Natural killer cell (primary cell): Measurements from ENCODE around the gene RASSF3. TPM values are rescaled to one million over a fixed set of nuclear protein-coding genes. Genes with fewer than 3 reads are reported as not detected.

Experiments
- ATAC-seq, 3 donors: fragments of 150-1000 bp in 2 of 3; fragments of 200-7000 bp in 1 of 3; cut with Tn5 transposase; 1 replicate in 1 of 3; 2 replicates in 2 of 3; pipeline ENCODE4 v1.10.0; 2021; ENCODE audit warnings: mild to moderate bottlenecking in 2 of 3, moderate library complexity in 2 of 3
- DNase-seq, 2 donors: peaks; one replicate each; pipeline versions ENCODE4 v3.0.0 to v3.0.0-alpha.2; 2013 to 2021; ENCODE audit warnings: mixed read lengths in 1 of 2
- H3K27ac ChIP-seq: one replicate; pipeline ENCODE4 v1.5.1; 2013; ENCODE audit warnings: mild to moderate bottlenecking, low read length
- H3K27me3 ChIP-seq: one replicate; pipeline ENCODE4 v1.6.1; 2013; ENCODE audit warnings: low read length; ENCODE audit not compliant: control insufficient read depth, insufficient read depth
- H3K36me3 ChIP-seq: one replicate; pipeline ENCODE4 v1.6.1; 2013; ENCODE audit warnings: low read length; ENCODE audit not compliant: control insufficient read depth, insufficient read depth
- H3K4me1 ChIP-seq: one replicate; pipeline ENCODE4 v1.6.1; 2013; ENCODE audit warnings: low read length; ENCODE audit not compliant: control insufficient read depth, insufficient read depth
- H3K4me3 ChIP-seq: one replicate; pipeline ENCODE4 v1.5.1; 2013; ENCODE audit warnings: low read length
- H3K9me3 ChIP-seq: one replicate; pipeline ENCODE4 v1.6.1; 2013; ENCODE audit warnings: low read length; ENCODE audit not compliant: control insufficient read depth, insufficient read depth
- H3K27ac Mint-ChIP-seq, 2 donors: one replicate each; pipeline ENCODE4 v1.8.0; 2022; ENCODE audit warnings: mild to moderate bottlenecking in 2 of 2, mixed read lengths in 2 of 2, moderate library complexity in 1 of 2
- H3K27me3 Mint-ChIP-seq, 2 donors: one replicate each; pipeline ENCODE4 v1.8.0; 2022; ENCODE audit warnings: low read depth in 2 of 2, mixed read lengths in 2 of 2
- H3K36me3 Mint-ChIP-seq: one replicate; pipeline ENCODE4 v1.8.0; 2022; ENCODE audit warnings: mixed read lengths
- H3K4me1 Mint-ChIP-seq, 2 donors: one replicate each; pipeline ENCODE4 v1.8.0; 2022; ENCODE audit warnings: mixed read lengths in 2 of 2
- H3K4me3 Mint-ChIP-seq: one replicate; pipeline ENCODE4 v1.8.0; 2022; ENCODE audit warnings: mild to moderate bottlenecking, moderate library complexity, mixed read lengths
- H3K9me3 Mint-ChIP-seq, 2 donors: one replicate each; pipeline ENCODE4 v1.8.0; 2022; ENCODE audit warnings: mixed read lengths in 2 of 2
- WGBS: methylation state at CpG from one replicate; pipeline ENCODE4 v1.1.7; 2013; ENCODE audit warnings: missing lambda C conversion rate; ENCODE audit not compliant: insufficient coverage; 5-methylcytosine and 5-hydroxymethylcytosine counted together
- intact Hi-C: fragments of 100-400 bp; cut with micrococcal nuclease; formaldehyde crosslinking; loops from one replicate; pipeline ENCODE4 v1.14.2; 2022
- total RNA-seq, 4 donors: library from RNA; stranded (reverse); fragments of 120-200 nt in 1 of 4; gene quantifications; one replicate each; pipeline versions ENCODE4 v1.2.3 to v1.2.4, GENCODE V29; 2013 to 2022
- TF ChIP-seq, protein P1 (sequence below): fragments of 200-600 bp; IDR thresholded peaks from one replicate; pipeline ENCODE4 v1.8.0; 2022; ENCODE audit warnings: antibody characterized with exemption

RASSF3 gene
- total RNA-seq, 3 donors from 2014 or later (not counting 1 experiment from before 2014, with no cell fraction given) = 63.4 to 105 (median 80.5) TPM

DNA sequence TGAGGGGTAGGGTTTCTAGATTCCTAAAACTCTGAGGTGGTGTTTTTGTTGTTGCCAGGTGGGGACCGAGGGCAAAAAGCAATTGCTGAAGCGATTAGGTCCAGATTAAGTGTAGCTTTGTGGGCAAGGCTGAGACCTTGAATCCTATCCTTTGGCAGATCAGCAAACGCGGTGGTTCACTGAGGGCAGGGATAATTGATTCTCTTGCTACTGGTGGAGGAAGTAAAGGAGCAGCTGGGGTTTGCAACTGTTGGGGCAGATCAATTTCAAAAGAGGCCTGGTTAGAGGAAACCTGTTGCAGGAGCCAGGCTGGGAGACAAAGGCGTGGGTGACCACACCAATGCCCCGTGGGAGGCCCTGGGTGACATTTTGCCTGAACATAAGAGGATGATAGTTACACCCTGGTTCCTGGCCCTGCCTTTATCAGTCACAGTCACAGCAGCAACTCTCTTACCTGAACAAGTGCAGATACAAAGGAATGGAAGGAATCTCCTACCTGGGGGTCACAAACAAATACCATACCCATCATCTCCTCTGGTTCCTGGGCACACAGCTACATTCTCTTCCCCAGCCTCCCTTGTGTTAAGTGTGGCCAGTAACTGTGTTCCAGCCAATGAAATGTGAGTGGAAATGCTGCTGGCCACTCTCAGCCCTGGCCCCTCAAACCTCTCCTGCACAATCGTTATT, 43.3 kb upstream of the RASSF3 start:
- intact Hi-C loops = no loop called here
- Histone ChIP-seq H3K27ac (no peak overlapping the region), H3K4me1 (no peaks in the 10 kb centered on the region), H3K27me3 (no peaks in the 10 kb centered on the region), H3K9me3 (no peaks in the 10 kb centered on the region), H3K4me3 (no peak overlapping the region), H3K36me3 (no peaks in the 10 kb centered on the region)
- no peak for ATAC-seq
- H3K36me3 Mint-ChIP-seq = no peaks in the 10 kb centered on the region
- H3K27ac Mint-ChIP-seq = no peak overlapping the region
- peaks cover 0 to 4% of the 10 kb centered on the region in 2 donors for H3K4me1 Mint-ChIP-seq
- no peak overlapping the region for H3K4me3 Mint-ChIP-seq
- TF ChIP-seq, protein P1, sequence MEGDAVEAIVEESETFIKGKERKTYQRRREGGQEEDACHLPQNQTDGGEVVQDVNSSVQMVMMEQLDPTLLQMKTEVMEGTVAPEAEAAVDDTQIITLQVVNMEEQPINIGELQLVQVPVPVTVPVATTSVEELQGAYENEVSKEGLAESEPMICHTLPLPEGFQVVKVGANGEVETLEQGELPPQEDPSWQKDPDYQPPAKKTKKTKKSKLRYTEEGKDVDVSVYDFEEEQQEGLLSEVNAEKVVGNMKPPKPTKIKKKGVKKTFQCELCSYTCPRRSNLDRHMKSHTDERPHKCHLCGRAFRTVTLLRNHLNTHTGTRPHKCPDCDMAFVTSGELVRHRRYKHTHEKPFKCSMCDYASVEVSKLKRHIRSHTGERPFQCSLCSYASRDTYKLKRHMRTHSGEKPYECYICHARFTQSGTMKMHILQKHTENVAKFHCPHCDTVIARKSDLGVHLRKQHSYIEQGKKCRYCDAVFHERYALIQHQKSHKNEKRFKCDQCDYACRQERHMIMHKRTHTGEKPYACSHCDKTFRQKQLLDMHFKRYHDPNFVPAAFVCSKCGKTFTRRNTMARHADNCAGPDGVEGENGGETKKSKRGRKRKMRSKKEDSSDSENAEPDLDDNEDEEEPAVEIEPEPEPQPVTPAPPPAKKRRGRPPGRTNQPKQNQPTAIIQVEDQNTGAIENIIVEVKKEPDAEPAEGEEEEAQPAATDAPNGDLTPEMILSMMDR = no peak
- WGBS = 85% methylated on average over 7 of the region's 7 CpGs
- DNase-seq = no peak
- H3K27me3 Mint-ChIP-seq = peaks cover 5 to 8% of the 10 kb centered on the region in 2 donors
- H3K9me3 Mint-ChIP-seq = peaks cover 0 to 1% of the 10 kb centered on the region in 2 donors

DNA sequence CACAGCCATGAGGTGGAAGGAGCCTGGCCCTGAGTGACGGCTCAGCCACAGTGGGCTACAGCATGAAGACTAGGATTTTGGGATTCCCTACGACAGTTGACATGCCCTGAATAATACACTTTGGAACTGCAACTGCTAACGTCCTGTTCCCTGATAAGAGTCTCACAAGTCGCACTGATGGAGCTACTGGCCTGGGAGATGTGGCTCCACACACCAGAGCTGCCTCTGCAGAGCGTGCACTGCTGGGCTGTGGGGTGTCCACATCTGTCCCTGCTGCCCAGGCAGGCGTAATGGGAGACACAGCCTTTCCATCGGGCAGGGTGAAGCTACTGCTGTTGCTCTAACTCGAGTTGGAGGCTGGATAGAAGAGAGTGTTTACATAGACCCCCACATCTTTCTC, 42.7 kb upstream of the RASSF3 start:
- Mint-ChIP-seq H3K36me3 (no peaks in the 10 kb centered on the region), H3K27me3 (peaks cover 5 to 8% of the 10 kb centered on the region in 2 donors), H3K27ac (no peak overlapping the region), H3K4me3 (no peak overlapping the region), H3K9me3 (peaks cover 0 to 2% of the 10 kb centered on the region in 2 donors), H3K4me1 (peaks cover 0 to 4% of the 10 kb centered on the region in 2 donors)
- ATAC-seq (no peak), DNase-seq (no peak)
- H3K27me3 ChIP-seq = no peaks in the 10 kb centered on the region
- WGBS = 95% methylated on average over 6 of the region's 8 CpGs
- intact Hi-C loops = no loop called here
- no peaks in the 10 kb centered on the region for H3K4me1 ChIP-seq
- TF ChIP-seq, protein P1 = no peak
- H3K36me3 ChIP-seq = no peaks in the 10 kb centered on the region
- H3K27ac ChIP-seq = no peak overlapping the region
- H3K9me3 ChIP-seq = no peaks in the 10 kb centered on the region
- H3K4me3 ChIP-seq = no peak overlapping the region

DNA sequence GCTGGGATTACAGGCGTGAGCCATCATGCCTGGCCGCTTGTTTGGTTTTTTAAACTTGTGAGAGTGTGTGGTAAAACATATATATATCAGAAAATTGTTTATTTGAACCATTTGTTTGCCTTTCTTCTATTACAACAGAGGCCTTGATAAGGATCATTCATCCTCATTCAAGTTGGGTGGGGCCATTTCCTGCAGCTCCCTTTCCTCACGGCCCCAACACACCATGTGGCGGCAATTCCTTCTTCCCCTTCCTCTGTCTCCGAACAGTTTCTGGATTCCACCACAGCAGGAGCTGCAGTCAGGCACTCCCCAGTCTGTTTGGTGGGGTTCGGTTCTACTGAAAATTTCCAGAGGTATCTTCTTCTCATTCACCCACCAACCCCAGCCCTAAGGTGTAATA, 42.0 kb upstream of the RASSF3 start:
- H3K9me3 ChIP-seq = no peaks in the 10 kb centered on the region
- ATAC-seq = no peak
- H3K27ac Mint-ChIP-seq = no peak overlapping the region
- intact Hi-C loops = no loop called here
- H3K36me3 ChIP-seq = no peaks in the 10 kb centered on the region
- H3K27ac ChIP-seq = no peak overlapping the region
- no peaks in the 10 kb centered on the region for H3K27me3 ChIP-seq
- H3K9me3 Mint-ChIP-seq = peaks cover 0 to 2% of the 10 kb centered on the region in 2 donors
- no peak for DNase-seq
- H3K4me3 ChIP-seq = no peak overlapping the region
- peaks cover 5% of the 10 kb centered on the region in 2 donors for H3K27me3 Mint-ChIP-seq
- no peaks in the 10 kb centered on the region for H3K4me1 ChIP-seq
- peaks cover 0 to 4% of the 10 kb centered on the region in 2 donors for H3K4me1 Mint-ChIP-seq
- TF ChIP-seq, protein P1 = no peak
- H3K4me3 Mint-ChIP-seq = no peak overlapping the region
- 74% methylated on average over 4 of the region's 6 CpGs for WGBS
- no peaks in the 10 kb centered on the region for H3K36me3 Mint-ChIP-seq
